Measurements from ENCODE around the gene ASPHD2. TPM values are rescaled to one million over a fixed set of nuclear protein-coding genes. Genes with fewer than 3 reads are reported as not detected.

The ASPHD2 gene
- total RNA-seq, 2 experiments from 2014 or later, result 14.5 to 15.1 TPM

DNA sequence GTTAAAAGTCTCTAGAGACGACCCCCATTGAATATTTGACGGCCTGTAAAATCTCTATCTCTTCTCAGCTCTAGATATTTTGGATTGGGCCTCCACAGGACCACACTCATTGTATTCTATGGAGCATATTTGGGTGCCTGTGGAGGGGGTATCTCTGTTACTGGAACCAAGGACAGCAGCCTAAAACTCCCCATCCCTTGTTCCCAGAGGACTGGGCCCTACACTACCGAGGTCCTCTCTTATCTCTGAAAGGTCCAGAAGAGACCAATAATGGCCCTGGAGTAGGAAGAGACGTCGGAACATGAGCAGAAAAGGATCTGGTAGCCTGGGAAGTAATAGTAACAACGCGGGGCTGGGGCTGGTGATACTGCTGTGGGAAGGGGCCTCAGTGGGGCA lies 54.0 kb downstream of the ASPHD2 start:
- CTCF ChIA-PET, result interaction anchor here (0.6 to 4.1 kb wide), 7 partner anchors 9 to 118 kb away, joined by 3 to 17 read pairs (median 3); partner anchors contain the start of gene ASPHD2
- POLR2A ChIA-PET, result interaction anchor here (0.6 to 3.4 kb wide), 11 partner anchors 9 to 191 kb away, joined by 3 to 18 read pairs (median 4); no protein-coding TSS in a partner anchor

DNA sequence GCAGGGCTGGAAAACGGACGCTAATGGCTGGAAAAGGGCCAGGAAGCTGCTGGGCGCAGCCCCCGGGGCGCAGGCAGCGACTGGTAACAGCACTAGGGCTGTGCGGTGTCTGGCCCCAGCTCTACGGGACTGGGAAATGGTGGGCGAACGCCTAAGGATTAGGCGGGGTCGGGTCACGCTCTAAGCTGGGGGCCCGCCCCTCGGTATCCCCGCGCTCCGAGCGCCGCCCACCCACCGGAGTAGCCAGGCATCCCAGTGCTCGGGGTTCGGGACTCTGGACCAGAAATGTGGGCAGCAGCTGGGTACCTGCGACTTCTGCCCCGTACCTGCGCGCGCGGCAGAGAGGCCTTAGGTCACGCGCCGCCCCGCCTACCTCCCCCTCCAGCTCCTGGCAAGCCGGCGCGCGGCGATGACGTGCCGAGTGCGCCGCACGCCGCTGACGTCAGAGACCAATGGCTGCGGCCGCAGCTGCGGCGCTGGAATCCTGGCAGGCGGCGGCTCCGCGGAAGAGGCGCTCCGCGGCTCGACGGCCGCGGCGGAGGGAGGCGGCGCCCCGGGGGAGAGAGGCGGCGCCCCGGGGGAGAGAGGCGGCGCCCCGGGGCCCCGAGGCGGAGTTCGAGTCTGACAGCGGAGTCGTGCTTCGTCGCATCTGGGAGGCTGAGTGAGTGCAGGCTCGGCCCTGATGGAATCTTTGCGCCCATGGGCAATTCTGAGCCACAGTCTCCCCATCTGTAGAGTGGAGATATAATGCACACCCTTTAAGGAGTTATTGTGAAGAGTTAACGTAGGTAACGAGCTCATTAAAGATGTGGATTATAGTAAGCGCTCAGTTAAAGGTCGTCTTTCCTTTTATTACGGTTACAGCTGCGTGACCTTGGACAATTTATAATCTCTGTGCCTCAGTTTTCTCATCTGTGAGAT lies 54.6 kb downstream of the ASPHD2 start, which contains the start of the genes HPS4 and SRRD:
TSS of gene HPS4 (minus strand) at position 345 of the 921 bp plus-strand sequence. CDS start 2,021 bp downstream, outside the sequence.
TSS of gene SRRD (plus strand) at position 439 of the 921 bp plus-strand sequence. CDS start at position 453, 14 bp downstream.
- ChIA-PET CTCF (interaction anchor here (0.6 to 4.1 kb wide), 11 partner anchors 10 to 182 kb away, joined by 3 to 17 read pairs (median 3); partner anchors contain the start of genes ASPHD2 and MIAT), POLR2A (interaction anchor here (0.6 to 3.4 kb wide), 12 partner anchors 9 to 190 kb away, joined by 3 to 18 read pairs (median 4); no protein-coding TSS in a partner anchor)

DNA sequence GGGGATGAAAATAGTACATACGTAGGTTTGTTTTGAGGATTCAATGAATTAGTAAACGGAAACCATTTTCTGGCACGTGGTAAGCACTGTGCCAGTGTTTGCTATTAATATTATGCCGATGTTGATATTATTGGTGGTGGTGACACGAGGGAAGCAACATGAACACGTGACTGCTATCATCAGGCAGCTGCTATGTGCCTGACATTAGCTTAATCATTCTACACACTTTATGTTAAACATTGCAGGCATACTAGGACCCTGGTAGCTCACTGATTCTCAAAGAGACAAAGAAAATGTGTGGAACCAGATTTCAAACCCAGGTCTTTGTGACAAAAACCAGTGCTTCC lies 55.3 kb downstream of the ASPHD2 start:
- ChIA-PET CTCF (interaction anchor here (0.7 to 4.1 kb wide), 9 partner anchors 16 to 182 kb away, joined by 3 to 17 read pairs (median 4); partner anchors contain the start of genes ASPHD2 and MIAT), POLR2A (interaction anchor here (1.0 to 3.4 kb wide), 8 partner anchors 8 to 187 kb away, joined by 3 to 18 read pairs (median 5); no protein-coding TSS in a partner anchor)

DNA sequence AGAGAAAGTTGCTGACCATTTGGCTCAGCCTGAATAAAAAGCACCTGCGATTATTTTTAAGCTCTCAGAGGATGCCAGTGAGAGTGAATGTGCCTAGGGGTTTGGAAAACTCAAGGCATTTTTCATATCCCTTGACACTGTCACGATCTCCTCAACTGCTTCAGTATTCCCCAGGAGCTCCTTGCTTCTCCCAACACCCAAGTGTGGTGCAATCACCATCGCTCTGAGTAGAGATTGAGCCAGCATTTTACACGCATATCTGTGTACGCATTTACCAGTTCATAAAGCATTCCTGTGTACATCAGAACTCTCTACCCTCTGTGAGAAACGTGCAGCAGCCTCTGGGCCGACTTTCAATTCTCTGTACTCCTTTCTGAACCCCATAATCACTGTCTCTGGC lies 56.0 kb downstream of the ASPHD2 start:
- ChIA-PET POLR2A (interaction anchor here (1.0 to 2.7 kb wide), 4 partner anchors 8 to 187 kb away, joined by 4 to 13 read pairs (median 6); no protein-coding TSS in a partner anchor), CTCF (interaction anchor here (1.5 to 2.9 kb wide), 4 partner anchors 18 to 181 kb away, joined by 3 to 17 read pairs (median 5); no protein-coding TSS in a partner anchor)

DNA sequence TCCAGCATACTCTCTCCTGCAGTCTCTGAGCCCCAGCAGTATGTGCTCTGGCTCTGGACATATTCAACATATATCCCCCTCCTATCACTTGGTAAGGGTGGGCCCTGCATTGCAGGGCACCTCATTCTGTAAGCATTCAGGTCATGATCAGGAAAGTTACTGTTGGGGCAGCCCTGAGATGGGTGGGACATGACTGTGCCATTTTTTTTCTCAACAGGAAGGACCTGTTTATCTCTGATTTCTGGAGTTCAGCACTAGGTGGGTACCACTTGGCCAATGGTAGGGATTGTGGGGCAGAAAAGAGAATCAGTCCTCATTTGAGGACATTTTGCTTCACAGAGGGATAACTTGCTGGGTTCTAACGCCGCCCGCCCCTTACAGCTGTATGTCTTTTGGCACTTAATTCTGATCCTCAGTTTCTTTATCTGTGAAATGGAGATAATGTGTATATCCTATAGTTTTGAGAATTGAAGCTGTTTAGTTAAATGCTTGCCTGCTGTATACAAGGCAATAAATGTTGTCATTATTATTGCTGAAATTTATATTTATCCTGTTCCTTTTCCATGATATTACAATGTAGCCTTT lies 56.8 kb downstream of the ASPHD2 start:
- POLR2A ChIA-PET, result no interaction called here
- CTCF ChIA-PET, result no interaction called here

DNA sequence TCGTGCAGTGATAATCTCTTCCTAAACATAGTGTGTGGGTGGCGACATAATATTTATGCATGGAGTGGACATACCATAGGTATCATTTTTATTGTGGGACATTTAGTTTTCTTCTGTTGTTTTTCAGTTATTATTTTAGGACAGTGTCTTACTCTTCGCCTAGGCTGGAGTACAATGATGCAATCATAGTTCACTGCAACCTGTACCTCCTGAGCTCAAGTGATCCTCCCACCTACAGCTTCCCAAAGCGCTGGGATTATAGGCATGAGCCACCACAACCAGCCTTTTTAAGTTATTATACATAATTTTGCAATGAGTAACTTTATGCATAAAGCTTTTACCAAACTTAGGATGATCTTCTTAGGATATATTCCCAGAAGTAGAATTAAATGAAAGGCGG lies 57.3 kb downstream of the ASPHD2 start:
- POLR2A ChIA-PET, result no interaction called here
- CTCF ChIA-PET, result no interaction called here

DNA sequence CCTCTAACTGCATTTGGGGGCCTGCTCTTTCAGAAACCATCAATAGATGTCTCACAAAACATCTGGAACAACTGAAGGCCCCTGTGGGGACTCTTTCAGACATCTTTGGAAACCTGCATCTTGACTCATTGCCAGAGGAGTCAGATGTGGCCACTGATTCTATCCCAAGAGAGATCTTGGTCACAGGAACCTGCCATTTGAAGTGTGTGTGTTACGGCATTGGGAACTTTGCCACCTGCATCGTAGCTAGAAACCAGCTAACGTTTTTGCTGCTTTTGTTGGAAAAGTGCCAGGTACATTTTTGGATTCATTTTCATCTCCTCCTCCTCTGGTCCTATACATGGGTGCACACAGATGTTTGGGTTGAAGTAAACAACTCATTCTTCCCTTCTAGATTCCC lies 58.9 kb downstream of the ASPHD2 start:
- ChIA-PET POLR2A (no interaction called here), CTCF (no interaction called here)

DNA sequence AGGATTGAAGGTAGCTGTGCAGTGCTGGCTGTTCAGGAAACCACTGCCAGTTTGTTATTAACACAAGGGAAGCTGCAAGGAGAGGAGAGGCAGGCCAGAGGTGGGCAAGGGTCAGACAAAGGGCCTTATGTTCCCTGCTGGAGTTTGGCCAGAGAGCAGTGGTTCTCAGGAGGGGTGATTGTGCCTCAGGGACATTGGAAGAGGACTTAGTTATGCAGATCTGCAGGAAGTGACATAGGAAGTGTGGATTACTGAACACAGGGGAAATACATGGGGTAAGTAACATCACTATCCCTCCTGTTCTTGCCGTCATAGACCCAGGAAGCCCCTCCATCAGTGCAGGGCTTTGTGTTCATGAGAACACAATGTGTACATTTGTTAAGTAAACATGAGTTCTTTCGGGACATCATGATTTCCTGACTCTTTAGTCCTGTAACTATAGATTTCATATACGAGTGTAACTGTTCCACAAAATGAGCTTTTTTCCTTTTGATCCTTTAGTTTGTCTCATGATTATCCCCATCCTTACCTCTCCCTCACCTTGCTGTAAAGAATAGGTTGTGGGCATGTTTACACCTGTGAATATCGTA lies 60.5 kb downstream of the ASPHD2 start:
- POLR2A ChIA-PET, result interaction anchor here (0.6 kb wide), 1 partner anchor 44 kb away, joined by 5 read pairs; no protein-coding TSS in a partner anchor
- CTCF ChIA-PET, result interaction anchor here (0.5 kb wide), 1 partner anchor 63 kb away, joined by 3 read pairs; no protein-coding TSS in a partner anchor

DNA sequence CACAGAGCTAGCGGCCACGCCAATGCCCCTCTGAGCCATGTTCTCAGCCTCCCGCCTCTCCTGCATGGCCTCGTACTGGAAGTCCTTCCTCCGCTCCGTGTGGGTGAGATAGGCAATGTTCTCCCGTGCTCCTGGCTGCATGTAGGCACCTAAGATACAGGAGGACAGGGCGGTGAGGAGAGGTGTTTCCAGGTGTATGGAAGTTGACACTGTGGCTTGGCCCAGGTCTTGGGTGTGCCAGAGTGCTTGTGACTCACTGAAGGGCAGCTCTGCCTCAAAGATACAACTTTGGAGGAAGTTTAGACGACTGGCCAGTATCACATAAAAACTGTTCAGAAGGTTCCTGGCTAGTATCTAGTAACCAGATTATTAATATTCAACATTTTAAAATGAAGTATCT lies 63.2 kb downstream of the ASPHD2 start:
- CTCF ChIA-PET, result interaction anchor here (0.5 to 1.7 kb wide), 2 partner anchors 11 to 131 kb away, joined by 4 to 5 read pairs; no protein-coding TSS in a partner anchor
- POLR2A ChIA-PET, result interaction anchor here (1.9 kb wide), 1 partner anchor 8 kb away, joined by 7 read pairs; the partner anchor contains the start of genes HPS4 and SRRD

DNA sequence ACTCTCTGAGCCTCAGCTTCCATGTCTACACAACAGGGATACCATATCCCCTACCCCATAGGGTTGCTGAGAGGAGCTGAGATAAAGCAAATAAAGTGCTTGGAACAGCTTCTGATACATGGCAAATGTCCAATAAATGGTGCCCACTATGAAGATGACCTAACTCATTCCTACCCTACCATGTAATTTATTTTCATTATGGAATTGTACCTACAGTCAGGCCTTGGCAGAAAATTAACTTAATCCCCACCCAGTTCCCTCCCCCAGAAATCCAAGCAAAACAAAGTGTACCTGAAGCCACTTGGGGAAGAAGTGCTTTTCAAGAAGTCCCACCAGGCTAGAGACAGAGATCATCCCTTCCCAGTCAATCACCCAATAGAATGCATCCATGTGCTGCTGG lies 65.4 kb downstream of the ASPHD2 start:
- ChIA-PET CTCF (no interaction called here), POLR2A (interaction anchor here (0.5 kb wide), 1 partner anchor 150 kb away, joined by 5 read pairs; no protein-coding TSS in a partner anchor)

Other genes starting within 250 kb of the ASPHD2 start
- gene HPS4, start 54.5 kb downstream of the ASPHD2 start, total RNA-seq, result 10 to 100 TPM; 36.8 to 38.6 TPM
- 10 to 100 TPM; 33.6 to 33.8 TPM for gene SRRD, start 54.6 kb downstream of the ASPHD2 start, total RNA-seq
- gene TFIP11, start 83.2 kb downstream of the ASPHD2 start, total RNA-seq, result 10 to 100 TPM; 46.4 to 48.6 TPM
- gene TPST2, start 160.9 kb downstream of the ASPHD2 start, total RNA-seq, result 10 to 100 TPM; 42.4 to 42.9 TPM
- gene CRYBB1, start 188.8 kb downstream of the ASPHD2 start, total RNA-seq, result not detected
- not detected for gene CRYBA4, start 192.7 kb downstream of the ASPHD2 start, total RNA-seq
- 10 to 100 TPM; 15.4 to 16.9 TPM for gene MIAT, start 228.3 kb downstream of the ASPHD2 start, total RNA-seq